ENCODE data around the gene RNF126. TPM values are rescaled to one million over a fixed set of nuclear protein-coding genes. Genes with fewer than 3 reads are reported as not detected.
"Not testable (repeated sequence)": the region's sequence is repeated elsewhere in the genome, so short reads cannot be mapped to it uniquely, and the experiment has no call there.

RNF126 gene
- total RNA-seq, 2 donors from 2014 or later, result 23.3 to 45.8 TPM

- Histone ChIP-seq H3K9me3 (no peaks in the 10 kb centered on the region), H3K27me3 (peaks cover 0 to 7% of the 10 kb centered on the region in 2 donors), H3K4me3 (no peak overlapping the region), H3K27ac (no peak overlapping the region), H3K36me3 (replicated peaks in 1 of 2; ENCODE audit: insufficient read depth in 1 of 2, low read depth in 2 of 2) (no peaks in the 10 kb centered on the region), H3K4me1 (peaks cover 8% of the 10 kb centered on the region)
- DNase-seq, result no peak
- 43 to 47% methylated on average over 4 of the region's 4 CpGs for WGBS, 2 donors
- intact Hi-C loops (cut with DNase I), result no loop called here
- no peak for ATAC-seq
- TF ChIP-seq POLR2A (IDR thresholded peaks at IDR 0.05) (no peak), CTCF (IDR thresholded peaks at IDR 0.05) (no peak)
These were observed 40.3 kb upstream of the RNF126 start for GRCh38 chr19:703329-703650.

GRCh38 chr19:702847-703246 is 39.8 kb upstream of the RNF126 start:
- 67 to 72% methylated on average over 6 of the region's 6 CpGs for WGBS, 2 donors
- H3K27me3 ChIP-seq; intact Hi-C loops (cut with DNase I); H3K4me3 ChIP-seq; H3K4me1 ChIP-seq; H3K9me3 ChIP-seq; ATAC-seq; H3K36me3 ChIP-seq (replicated peaks in 1 of 2; ENCODE audit: insufficient read depth in 1 of 2, low read depth in 2 of 2); H3K27ac ChIP-seq; DNase-seq: not testable (repeated sequence)

- H3K9me3 ChIP-seq; H3K36me3 ChIP-seq (replicated peaks in 1 of 2; ENCODE audit: insufficient read depth in 1 of 2, low read depth in 2 of 2); H3K27ac ChIP-seq; H3K4me1 ChIP-seq; intact Hi-C loops (cut with DNase I); DNase-seq; H3K4me3 ChIP-seq; H3K27me3 ChIP-seq; ATAC-seq: not testable (repeated sequence)
- WGBS, 2 donors, result 69 to 92% methylated on average over 7 to 14 of the region's 14 CpGs
These were observed 36.9 kb upstream of the RNF126 start for GRCh38 chr19:699885-700284.

GRCh38 chr19:698529-698928 is 35.5 kb upstream of the RNF126 start:
- H3K9me3 ChIP-seq; H3K36me3 ChIP-seq (replicated peaks in 1 of 2; ENCODE audit: insufficient read depth in 1 of 2, low read depth in 2 of 2); H3K27me3 ChIP-seq; H3K4me1 ChIP-seq; intact Hi-C loops (cut with DNase I); ATAC-seq; DNase-seq; H3K4me3 ChIP-seq; H3K27ac ChIP-seq: not testable (repeated sequence)
- WGBS, 2 donors, result 79 to 82% methylated on average over 15 of the region's 15 CpGs

- Histone ChIP-seq H3K9me3 (no peaks in the 10 kb centered on the region), H3K36me3 (replicated peaks in 1 of 2; ENCODE audit: insufficient read depth in 1 of 2, low read depth in 2 of 2) (no peaks in the 10 kb centered on the region), H3K4me3 (no peak within 1 kb of the TSS), H3K27ac (no peak within 1 kb of the TSS), H3K4me1 (no peaks in the 10 kb centered on the region), H3K27me3 (no peaks in the 10 kb centered on the region)
- intact Hi-C loops (cut with DNase I), result no loop called here
- no peak for TF ChIP-seq CTCF (IDR thresholded peaks at IDR 0.05)
- no peak for TF ChIP-seq POLR2A (IDR thresholded peaks at IDR 0.05)
- WGBS, 2 donors, result 42 to 56% methylated on average over 6 to 30 of the region's 31 CpGs
- no peak for ATAC-seq
- no peak for DNase-seq
These were observed 32.4 kb upstream of the RNF126 start, which contains the start of gene PRSS57 for GRCh38 chr19:695352-695949. TSS of gene PRSS57 (minus strand) at chr19:695452. CDS start at chr19:695430, 22 bp downstream.

GRCh38 chr19:694481-695351 is 31.7 kb upstream of the RNF126 start:
- H3K36me3 ChIP-seq (replicated peaks in 1 of 2; ENCODE audit: insufficient read depth in 1 of 2, low read depth in 2 of 2), result no peaks in the 10 kb centered on the region
- intact Hi-C loops (cut with DNase I), result no loop called here
- H3K4me3 ChIP-seq, result no peak overlapping the region
- no peaks in the 10 kb centered on the region for H3K9me3 ChIP-seq
- ATAC-seq, result no peak
- no peaks in the 10 kb centered on the region for H3K4me1 ChIP-seq
- TF ChIP-seq CTCF (IDR thresholded peaks at IDR 0.05) (no peak), POLR2A (IDR thresholded peaks at IDR 0.05) (no peak)
- DNase-seq, result no peak
- no peaks in the 10 kb centered on the region for H3K27me3 ChIP-seq
- WGBS, 2 donors, result 35 to 36% methylated on average over 23 to 37 of the region's 41 CpGs
- H3K27ac ChIP-seq, result no peak overlapping the region

Data from body of pancreas (tissue), 4 donors.